Type B pancreatic cell (in vitro differentiated cells): ENCODE results near the gene ZNRF1. TPM values are rescaled to one million over a fixed set of nuclear protein-coding genes. Genes with fewer than 3 reads are reported as not detected.

Experiments used
- DNase-seq: peaks from one replicate; pipeline ENCODE4 v3.0.0; 2021; ENCODE audit warnings: mixed read lengths; ENCODE audit not compliant: unreplicated experiment; ENCODE audit errors: extremely low spot score
- H3K27ac Mint-ChIP-seq: 2 replicates; pipeline ENCODE4 v1.8.0; 2021; ENCODE audit warnings: mild to moderate bottlenecking, mixed read lengths
- H3K27me3 Mint-ChIP-seq: 2 replicates; pipeline ENCODE4 v1.8.0; 2021; ENCODE audit warnings: mixed read lengths
- H3K36me3 Mint-ChIP-seq: 2 replicates; pipeline ENCODE4 v1.8.0; 2021; ENCODE audit warnings: mixed read lengths
- H3K4me1 Mint-ChIP-seq: one replicate; pipeline ENCODE4 v1.8.0; 2021; ENCODE audit warnings: mixed read lengths; ENCODE audit not compliant: unreplicated experiment
- H3K4me3 Mint-ChIP-seq: 2 replicates; pipeline ENCODE4 v1.8.0; 2021; ENCODE audit warnings: mild to moderate bottlenecking, mixed read lengths
- H3K9me3 Mint-ChIP-seq: 2 replicates; pipeline ENCODE4 v1.8.0; 2021; ENCODE audit warnings: mixed read lengths
- total RNA-seq: library from RNA; stranded (reverse); gene quantifications from 2 replicates; pipeline ENCODE4 v1.2.1, GENCODE V29; 2021; ENCODE audit warnings: low replicate concordance
- TF ChIP-seq, protein P1 (sequence below): fragments of 200-600 bp; sonication (generic); conservative IDR thresholded peaks from 2 replicates; pipeline ENCODE4 v1.5.0; 2021; ENCODE audit warnings: antibody characterized with exemption, mild to moderate bottlenecking

The ZNRF1 gene
- total RNA-seq, 1 donor from 2014 or later: 49.2 TPM

- peaks cover 46% of the 10 kb centered on the region for H3K4me1 Mint-ChIP-seq
- H3K4me3 Mint-ChIP-seq: no peak overlapping the region
Measured at GRCh38 chr16:75085556-75085955, 86.7 kb downstream of the ZNRF1 start.

DNA sequence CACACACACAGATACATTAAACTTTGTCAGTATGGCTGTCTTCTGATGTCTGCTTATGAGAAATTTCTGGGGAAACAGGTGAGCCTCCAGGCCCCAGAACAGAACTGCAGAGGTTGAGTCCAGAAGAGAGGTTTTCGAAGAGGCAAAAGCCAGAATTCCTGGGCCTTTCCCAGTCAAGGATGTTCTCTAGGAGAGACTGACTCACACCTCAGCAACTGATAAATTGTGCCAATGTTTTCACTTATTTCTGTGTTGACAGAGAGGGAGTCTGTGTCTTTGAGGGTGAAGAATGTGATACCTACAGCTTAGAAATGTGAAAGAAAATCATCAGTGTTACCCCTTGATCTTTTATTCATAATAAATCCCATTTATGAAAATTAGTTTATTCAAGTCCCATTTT is 87.5 kb downstream of the ZNRF1 start:
- no peak overlapping the region for H3K4me3 Mint-ChIP-seq
- TF ChIP-seq, protein P1, sequence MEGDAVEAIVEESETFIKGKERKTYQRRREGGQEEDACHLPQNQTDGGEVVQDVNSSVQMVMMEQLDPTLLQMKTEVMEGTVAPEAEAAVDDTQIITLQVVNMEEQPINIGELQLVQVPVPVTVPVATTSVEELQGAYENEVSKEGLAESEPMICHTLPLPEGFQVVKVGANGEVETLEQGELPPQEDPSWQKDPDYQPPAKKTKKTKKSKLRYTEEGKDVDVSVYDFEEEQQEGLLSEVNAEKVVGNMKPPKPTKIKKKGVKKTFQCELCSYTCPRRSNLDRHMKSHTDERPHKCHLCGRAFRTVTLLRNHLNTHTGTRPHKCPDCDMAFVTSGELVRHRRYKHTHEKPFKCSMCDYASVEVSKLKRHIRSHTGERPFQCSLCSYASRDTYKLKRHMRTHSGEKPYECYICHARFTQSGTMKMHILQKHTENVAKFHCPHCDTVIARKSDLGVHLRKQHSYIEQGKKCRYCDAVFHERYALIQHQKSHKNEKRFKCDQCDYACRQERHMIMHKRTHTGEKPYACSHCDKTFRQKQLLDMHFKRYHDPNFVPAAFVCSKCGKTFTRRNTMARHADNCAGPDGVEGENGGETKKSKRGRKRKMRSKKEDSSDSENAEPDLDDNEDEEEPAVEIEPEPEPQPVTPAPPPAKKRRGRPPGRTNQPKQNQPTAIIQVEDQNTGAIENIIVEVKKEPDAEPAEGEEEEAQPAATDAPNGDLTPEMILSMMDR: no peak
- no peak for DNase-seq
- peaks cover 46% of the 10 kb centered on the region for H3K4me1 Mint-ChIP-seq
- no peak overlapping the region for H3K27ac Mint-ChIP-seq
- H3K36me3 Mint-ChIP-seq: peaks cover 6% of the 10 kb centered on the region
- H3K9me3 Mint-ChIP-seq: no peaks in the 10 kb centered on the region
- H3K27me3 Mint-ChIP-seq: no peaks in the 10 kb centered on the region

More at GRCh38 chr16:75085556-75085955, 86.7 kb downstream of the ZNRF1 start:
- TF ChIP-seq, protein P1: no peak
- Mint-ChIP-seq H3K27ac (no peak overlapping the region), H3K36me3 (peaks cover 7% of the 10 kb centered on the region), H3K27me3 (no peaks in the 10 kb centered on the region), H3K9me3 (no peaks in the 10 kb centered on the region)
- DNase-seq: no peak

- peak overlapping the region; percentile 63 for H3K27ac Mint-ChIP-seq
- peaks cover 3% of the 10 kb centered on the region for H3K36me3 Mint-ChIP-seq
- H3K9me3 Mint-ChIP-seq: no peaks in the 10 kb centered on the region
- no peak for DNase-seq
- H3K27me3 Mint-ChIP-seq: no peaks in the 10 kb centered on the region
- H3K4me3 Mint-ChIP-seq: no peak overlapping the region
- TF ChIP-seq, protein P1: no peak
- H3K4me1 Mint-ChIP-seq: peaks cover 46% of the 10 kb centered on the region
Measured at GRCh38 chr16:75086688-75087374, 88.0 kb downstream of the ZNRF1 start.

GRCh38 chr16:75087375-75087979 is 88.7 kb downstream of the ZNRF1 start:
- no peak for DNase-seq
- peaks cover 3% of the 10 kb centered on the region for H3K36me3 Mint-ChIP-seq
- no peak overlapping the region for H3K4me3 Mint-ChIP-seq
- H3K27me3 Mint-ChIP-seq: no peaks in the 10 kb centered on the region
- TF ChIP-seq, protein P1: no peak
- peaks cover 46% of the 10 kb centered on the region for H3K4me1 Mint-ChIP-seq
- H3K27ac Mint-ChIP-seq: peak overlapping the region; percentile 63
- no peaks in the 10 kb centered on the region for H3K9me3 Mint-ChIP-seq

DNA sequence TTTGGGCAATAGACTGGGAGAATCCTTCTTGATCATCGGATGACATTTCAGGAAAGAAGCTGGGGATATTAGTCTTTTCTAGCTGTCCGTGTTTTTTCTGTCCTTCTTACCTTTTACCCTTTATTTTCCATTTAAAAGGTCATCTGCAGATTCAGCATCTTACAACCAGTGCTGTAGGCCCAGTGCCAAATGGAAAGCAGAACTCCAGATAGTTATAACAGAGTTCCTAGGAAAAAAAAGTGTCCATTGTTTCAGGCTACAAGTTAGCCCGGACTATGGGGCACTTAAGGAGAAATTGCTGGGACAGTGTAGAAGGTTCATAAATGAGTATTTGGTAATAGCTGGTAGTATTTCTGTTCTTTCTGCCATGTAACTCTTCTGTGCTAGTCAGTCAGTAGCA is 89.4 kb downstream of the ZNRF1 start:
- no peak overlapping the region for H3K4me3 Mint-ChIP-seq
- no peaks in the 10 kb centered on the region for H3K9me3 Mint-ChIP-seq
- peaks cover 3% of the 10 kb centered on the region for H3K36me3 Mint-ChIP-seq
- H3K27me3 Mint-ChIP-seq: no peaks in the 10 kb centered on the region
- TF ChIP-seq, protein P1: no peak
- peak overlapping the region; percentile 63 for H3K27ac Mint-ChIP-seq
- H3K4me1 Mint-ChIP-seq: peaks cover 46% of the 10 kb centered on the region
- no peak for DNase-seq
